H1 (cell line): Measurements from ENCODE around the gene C18orf63. TPM values are rescaled to one million over a fixed set of nuclear protein-coding genes. Genes with fewer than 3 reads are reported as not detected.

ENCODE experiments used
- CTCF ChIA-PET: fragments of 300-600 bp; sonication (Branson Sonifier 250); formaldehyde crosslinking; loops from one replicate; lab custom pipeline; 2021; ENCODE audit not compliant: partially characterized antibody; lab: Charles Lee
- POLR2A ChIA-PET: fragments of 300-600 bp; sonication (Branson Sonifier 250); formaldehyde crosslinking; loops from one replicate; lab custom pipeline; 2021; ENCODE audit warnings: inconsistent platforms; ENCODE audit not compliant: partially characterized antibody; lab: Charles Lee
- DNase-seq, 2 experiments: peaks; one replicate each; pipeline versions ENCODE4 v3.0.0 to v3.0.0-alpha.2; 2010 to 2022; ENCODE audit warnings: low spot score in 2 of 2, low read depth in 1 of 2, mixed read lengths in 1 of 2
- FAIRE-seq: peaks from 2 replicates; lab custom pipeline; 2011; peaks lifted over from hg19 to GRCh38; lab: Jason Lieb, UNC
- H2AFZ ChIP-seq: 2 replicates; pipeline ENCODE4 v1.8.1; 2012; ENCODE audit warnings: low read length, inconsistent platforms
- H2AK5ac ChIP-seq: 2 replicates; pipeline ENCODE4 v1.6.1; 2013; ENCODE audit warnings: low read depth, low read length
- H2BK120ac ChIP-seq: replicated peaks from 2 replicates; pipeline ENCODE3; 2013; ENCODE audit warnings: low read depth, low read length, inconsistent platforms
- H2BK12ac ChIP-seq: 2 replicates; pipeline ENCODE4 v1.6.1; 2013; ENCODE audit warnings: low read depth, low read length
- H2BK15ac ChIP-seq: 2 replicates; pipeline ENCODE4 v1.6.1; 2013; ENCODE audit warnings: low read length
- H2BK20ac ChIP-seq: 2 replicates; pipeline ENCODE4 v1.6.1; 2013; ENCODE audit warnings: low read length
- H2BK5ac ChIP-seq: 2 replicates; pipeline ENCODE4 v1.6.1; 2013; ENCODE audit warnings: low read depth, low read length
- H3K14ac ChIP-seq: 2 replicates; pipeline ENCODE4 v1.6.1; 2013; ENCODE audit warnings: inconsistent platforms; ENCODE audit not compliant: insufficient read length
- H3K18ac ChIP-seq: 2 replicates; pipeline ENCODE4 v1.6.1; 2013; ENCODE audit warnings: low read length; ENCODE audit errors: extremely low read depth
- H3K23ac ChIP-seq: 2 replicates; pipeline ENCODE4 v1.6.1; 2013; ENCODE audit warnings: inconsistent platforms; ENCODE audit not compliant: insufficient read length
- H3K23me2 ChIP-seq: 2 replicates; pipeline ENCODE4 v1.6.1; 2013; ENCODE audit warnings: low read depth, low read length
- H3K27ac ChIP-seq: 2 replicates; pipeline ENCODE4 v1.6.1; 2011; ENCODE audit warnings: low read depth, low read length, inconsistent platforms
- H3K27me3 ChIP-seq, 4 experiments: replicated peaks in 1 of 4; 1 replicate in 1 of 4; 2 replicates in 3 of 4; pipeline versions ENCODE4 v1.6.1 to v1.8.1; 2011 to 2013; ENCODE audit warnings: low read length in 3 of 4, mild to moderate bottlenecking in 3 of 4, inconsistent platforms in 2 of 4, mixed read lengths in 2 of 4, moderate library complexity in 1 of 4; ENCODE audit not compliant: control insufficient read depth in 3 of 4, insufficient read depth in 3 of 4; ENCODE audit errors: extremely low read depth in 1 of 4
- H3K36me3 ChIP-seq, 4 experiments: 2 replicates each; pipeline versions ENCODE4 v1.6.1 to v1.8.1; 2011 to 2013; ENCODE audit warnings: mild to moderate bottlenecking in 4 of 4, low read length in 3 of 4, moderate library complexity in 2 of 4, control low read depth in 1 of 4, inconsistent platforms in 1 of 4; ENCODE audit not compliant: insufficient read depth in 4 of 4, control insufficient read depth in 2 of 4
- H3K4ac ChIP-seq: replicated peaks from 2 replicates; pipeline ENCODE3; 2013; ENCODE audit warnings: low read length, low read depth, mixed read lengths, inconsistent platforms; ENCODE audit not compliant: insufficient read length
- H3K4me1 ChIP-seq, 4 experiments: replicated peaks in 1 of 4; 1 replicate in 1 of 4; 2 replicates in 3 of 4; pipeline versions ENCODE4 v1.6.1 to v1.8.1; 2011 to 2013; ENCODE audit warnings: low read length in 3 of 4, inconsistent platforms in 2 of 4, mixed read lengths in 1 of 4; ENCODE audit not compliant: insufficient read depth in 4 of 4, control insufficient read depth in 3 of 4
- H3K4me2 ChIP-seq, 2 experiments: 2 replicates each; pipeline versions ENCODE4 v1.6.1 to v1.8.1; 2011 to 2013; ENCODE audit warnings: low read depth in 2 of 2, low read length in 2 of 2, control low read depth in 1 of 2, inconsistent platforms in 1 of 2, mild to moderate bottlenecking in 1 of 2; ENCODE audit not compliant: insufficient read depth in 1 of 2
- H3K4me3 ChIP-seq, 4 experiments: fragments of 200-600, 300-600 bp in 1 of 4; sonication (generic), shearing (Covaris generic), sonication (Bioruptor Twin) in 1 of 4; 2 replicates each; pipeline versions ENCODE4 v1.5.1 to v1.8.1; 2011 to 2016; ENCODE audit warnings: low read length in 4 of 4, low read depth in 3 of 4, control low read depth in 2 of 4, inconsistent platforms in 2 of 4, mild to moderate bottlenecking in 2 of 4, mixed read lengths in 1 of 4, moderate library complexity in 1 of 4; ENCODE audit not compliant: insufficient read depth in 2 of 4; ENCODE audit errors: extremely low read depth in 1 of 4
- H3K56ac ChIP-seq: replicated peaks from 2 replicates; pipeline ENCODE3; 2013; ENCODE audit warnings: low read depth, mild to moderate bottlenecking, mixed read lengths, low read length, inconsistent platforms; ENCODE audit not compliant: insufficient read length
- H3K79me1 ChIP-seq: 2 replicates; pipeline ENCODE4 v1.6.1; 2013; ENCODE audit warnings: low read depth, low read length, control low read depth
- H3K79me2 ChIP-seq, 2 experiments: 2 replicates each; pipeline versions ENCODE4 v1.6.1 to v1.8.1; 2012 to 2013; ENCODE audit warnings: low read length in 2 of 2, mild to moderate bottlenecking in 2 of 2, inconsistent platforms in 1 of 2; ENCODE audit not compliant: insufficient read depth in 2 of 2, control insufficient read depth in 1 of 2
- H3K9ac ChIP-seq, 4 experiments: replicated peaks in 1 of 4; 1 replicate in 1 of 4; 2 replicates in 3 of 4; pipeline versions ENCODE4 v1.6.1 to v1.8.1; 2011 to 2013; ENCODE audit warnings: low read depth in 3 of 4, low read length in 3 of 4, control low read depth in 2 of 4, mild to moderate bottlenecking in 2 of 4, moderate library complexity in 2 of 4, inconsistent platforms in 1 of 4; ENCODE audit errors: extremely low read depth in 1 of 4
- H3K9me3 ChIP-seq, 2 experiments: 2 replicates each; pipeline versions ENCODE4 v1.6.1 to v1.8.1; 2012 to 2013; ENCODE audit warnings: mild to moderate bottlenecking in 2 of 2, moderate library complexity in 2 of 2, control low read depth in 1 of 2, inconsistent platforms in 1 of 2, low read depth in 1 of 2, low read length in 1 of 2, mixed read lengths in 1 of 2; ENCODE audit not compliant: insufficient read depth in 2 of 2
- H4K20me1 ChIP-seq, 2 experiments: replicated peaks in 1 of 2; 2 replicates each; pipeline versions ENCODE3 to v1.8.1; 2011 to 2013; ENCODE audit warnings: inconsistent platforms in 2 of 2, low read length in 2 of 2, mild to moderate bottlenecking in 1 of 2; ENCODE audit not compliant: insufficient read depth in 2 of 2, control insufficient read depth in 1 of 2
- H4K5ac ChIP-seq: 2 replicates; pipeline ENCODE4 v1.6.1; 2013; ENCODE audit warnings: low read length, low read depth, mixed read lengths, inconsistent platforms; ENCODE audit not compliant: insufficient read length
- H4K8ac ChIP-seq: 2 replicates; pipeline ENCODE4 v1.8.0; 2013; ENCODE audit warnings: mild to moderate bottlenecking, moderate library complexity, low read length, inconsistent platforms; ENCODE audit not compliant: insufficient read depth; ENCODE audit errors: extremely low read depth
- H4K91ac ChIP-seq: replicated peaks from 2 replicates; pipeline ENCODE3; 2013; ENCODE audit warnings: low read length, mixed read lengths, inconsistent platforms; ENCODE audit not compliant: insufficient read length
- CTCF ChIP-seq, 3 experiments: IDR thresholded peaks; 1 replicate in 2 of 3; 2 replicates in 1 of 3; pipeline versions ENCODE4 v1.5.1 to v1.6.1; 2011; ENCODE audit warnings: low read length in 3 of 3, mild to moderate bottlenecking in 3 of 3, inconsistent platforms in 2 of 3, low read depth in 1 of 3, moderate library complexity in 1 of 3; ENCODE audit not compliant: insufficient read depth in 1 of 3; ENCODE audit errors: control extremely low read depth in 1 of 3
- MAFK ChIP-seq: IDR thresholded peaks from 2 replicates; pipeline ENCODE4 v1.6.1; 2012; ENCODE audit warnings: low read depth, mild to moderate bottlenecking, improper control_type of control experiment, low read length
- NANOG ChIP-seq: IDR thresholded peaks from 2 replicates; pipeline ENCODE4 v1.6.1; 2011; ENCODE audit warnings: low read length, low read depth, mild to moderate bottlenecking, inconsistent platforms; ENCODE audit not compliant: insufficient read depth, poor library complexity, severe bottlenecking
- PHF8 ChIP-seq: fragments of 200-600 bp; sonication (generic); conservative IDR thresholded peaks from 2 replicates; pipeline ENCODE4 v1.7.1; 2012; ENCODE audit warnings: low read depth, mild to moderate bottlenecking, inconsistent platforms, low read length, moderate library complexity
- RAD21 ChIP-seq, 2 experiments: IDR thresholded peaks in 1 of 2; conservative IDR thresholded peaks in 1 of 2; 2 replicates each; pipeline ENCODE4 v1.6.1; 2011; ENCODE audit warnings: low read depth in 2 of 2, low read length in 2 of 2, improper control_type of control experiment in 1 of 2, inconsistent platforms in 1 of 2, mild to moderate bottlenecking in 1 of 2, moderate library complexity in 1 of 2
- TAF1 ChIP-seq: IDR thresholded peaks from 2 replicates; pipeline ENCODE4 v1.6.1; 2011; ENCODE audit warnings: mild to moderate bottlenecking, low read depth, low read length
- TBP ChIP-seq: IDR thresholded peaks from 2 replicates; pipeline ENCODE4 v1.6.1; 2011; ENCODE audit warnings: low read depth, low read length, improper control_type of control experiment
- ZNF274 ChIP-seq: IDR thresholded peaks from 2 replicates; pipeline ENCODE4 v1.7.0; 2012; ENCODE audit warnings: low read length, borderline replicate concordance; ENCODE audit errors: extremely low read depth
- WGBS, 2 experiments: shearing (Covaris generic) in 1 of 2; methylation state at CpG; one replicate each; pipeline versions ENCODE4 v1.1.6 to v1.1.7; 2013 to 2015; ENCODE audit warnings: low lambda C conversion rate in 2 of 2, mixed read lengths in 2 of 2, inconsistent platforms in 1 of 2, low coverage in 1 of 2, missing lambda C conversion rate in 1 of 2; ENCODE audit not compliant: insufficient replicate concordance in 2 of 2, insufficient coverage in 1 of 2, insufficient read length in 1 of 2; ENCODE audit errors: extremely low coverage in 1 of 2, missing lambda C conversion rate in 1 of 2; 5-methylcytosine and 5-hydroxymethylcytosine counted together
- polyA plus RNA-seq, 7 experiments: library from polyadenylated mRNA; depleted of rRNA in 3 of 7; stranded (reverse) in 5 of 7; unstranded in 2 of 7; fragments of >200 nt in 5 of 7; fragments of 200-250 nt in 2 of 7; gene quantifications; 1 replicate in 5 of 7; 2 replicates in 1 of 7; 4 replicates in 1 of 7; pipeline versions ENCODE4 v1.2.1 to v1.2.3, GENCODE V29; 2011 to 2013; ENCODE audit warnings: missing spikeins in 2 of 7, mixed read lengths in 2 of 7
- total RNA-seq: library from RNA; stranded (reverse); fragmentation: NEBNext Ultra II Directional; extraction: Animal tissue kit (Norgen Biotek cat#: 25700); gene quantifications from 2 replicates; pipeline ENCODE4 v1.2.1, GENCODE V29; 2021

The C18orf63 gene
- total and polyA plus RNA-seq, 2 of the 8 experiments (the other 6 are each of a cell fraction or from before 2014, with no cell fraction given): not detected

- Histone ChIP-seq H3K27ac (no peak overlapping the region), H3K23me2 (no peaks in the 10 kb centered on the region), H2BK20ac (no peak overlapping the region), H2BK15ac (no peak overlapping the region), H2AFZ (no peak overlapping the region), H3K14ac (no peak overlapping the region), H3K4me1 (no peaks in the 10 kb centered on the region), H3K9ac (no peak overlapping the region), H3K4me2 (no peak overlapping the region), H4K5ac (no peak overlapping the region), H3K36me3 (no peaks in the 10 kb centered on the region), H3K9me3 (no peaks in the 10 kb centered on the region), H3K4me3 (no peak overlapping the region), H2BK5ac (no peak overlapping the region), H2BK120ac (no peak overlapping the region), H3K79me2 (no peaks in the 10 kb centered on the region), H3K79me1 (no peaks in the 10 kb centered on the region), H2BK12ac (no peak overlapping the region), H4K91ac (no peak overlapping the region), H3K23ac (no peak overlapping the region), H3K18ac (no peak overlapping the region), H3K4ac (no peak overlapping the region), H2AK5ac (no peak overlapping the region), H3K27me3 (no peaks in the 10 kb centered on the region), H4K8ac (no peak overlapping the region), H4K20me1 (no peaks in the 10 kb centered on the region), H3K56ac (no peak overlapping the region)
- TF ChIP-seq PHF8 (no peak), TAF1 (no peak), NANOG (no peak), RAD21 (IDR thresholded peaks at IDR 0.05 in 1 of 2, conservative IDR thresholded peaks at IDR 0.05 in 1 of 2; ENCODE audit: low read depth in 2 of 2, low read length in 2 of 2) (peak; percentile 88 to 91), CTCF (IDR thresholded peaks at IDR 0.05; ENCODE audit: control extremely low read depth in 1 of 3, insufficient read depth in 1 of 3, low read depth in 1 of 3, low read length in 3 of 3) (peak; percentile 48 to 88 (median 82)), TBP (no peak), ZNF274 (no peak), MAFK (no peak)
- peak in 1 of 2 experiments; percentile 13 for DNase-seq
- ChIA-PET CTCF (interaction anchor here (0.6 to 9.5 kb wide), 32 partner anchors 8 to 1477 kb away, joined by 3 to 98 read pairs (median 3); partner anchors contain the start of gene CNDP2), POLR2A (no interaction called here)
- peak; percentile 62 for FAIRE-seq
- 44% methylated on average over 1 of the region's 1 CpG; no CpG with 5 or more reads in 1 of the 2 experiments for WGBS, 2 experiments
Observed at GRCh38 chr18:74353169-74353775, 37.6 kb downstream of the C18orf63 start.
